Colonic mucosa (tissue), 4 donors: ENCODE measurements around the gene GPA33. TPM values are rescaled to one million over a fixed set of nuclear protein-coding genes. Genes with fewer than 3 reads are reported as not detected.

Experiments used
- DNase-seq: peaks from one replicate; pipeline ENCODE4 v3.0.0-alpha.2; 2020
- H3K27ac ChIP-seq: fragments of 200-600 bp; one replicate; pipeline ENCODE4 v1.8.0; 2021
- H3K27me3 ChIP-seq: fragments of 200-600 bp; one replicate; pipeline ENCODE4 v1.8.0; 2021
- H3K36me3 ChIP-seq: fragments of 200-600 bp; one replicate; pipeline ENCODE4 v1.8.0; 2021
- H3K4me1 ChIP-seq: fragments of 200-600 bp; one replicate; pipeline ENCODE4 v1.8.0; 2021; ENCODE audit warnings: mild to moderate bottlenecking
- H3K4me3 ChIP-seq: fragments of 200-600 bp; one replicate; pipeline ENCODE4 v1.8.0; 2021
- H3K9ac ChIP-seq, 2 donors: one replicate each; pipeline ENCODE4 v1.7.0; 2013; ENCODE audit warnings: control low read depth in 2 of 2, low read depth in 2 of 2, low read length in 2 of 2
- H3K9me3 ChIP-seq: fragments of 200-600 bp; one replicate; pipeline ENCODE4 v1.8.0; 2021
- intact Hi-C: fragments of 100-400 bp; cut with DNase I; formaldehyde crosslinking; loops from one replicate; pipeline ENCODE4 v1.14.1; 2022
- total RNA-seq, 2 donors: library from RNA; stranded (reverse); fragmentation: NEBNext Ultra II Directional in 1 of 2; extraction: Animal tissue kit (Norgen Biotek cat#: 25700) in 1 of 2; gene quantifications; one replicate each; pipeline ENCODE4 v1.2.1, GENCODE V29; 2021
- TF ChIP-seq, protein P1 (sequence below): fragments of 200-600 bp; IDR thresholded peaks from one replicate; pipeline ENCODE4 v1.8.0; 2022; ENCODE audit warnings: antibody characterized with exemption, mild to moderate bottlenecking
- donor health status: healthy.
- donor health status: DM: no; HTN: no; CAD: no.
- donor health status: DM: no; HTN: no; CAD: no.

GPA33 gene
- total RNA-seq, 2 donors from 2014 or later: 438 to 531 TPM

DNA sequence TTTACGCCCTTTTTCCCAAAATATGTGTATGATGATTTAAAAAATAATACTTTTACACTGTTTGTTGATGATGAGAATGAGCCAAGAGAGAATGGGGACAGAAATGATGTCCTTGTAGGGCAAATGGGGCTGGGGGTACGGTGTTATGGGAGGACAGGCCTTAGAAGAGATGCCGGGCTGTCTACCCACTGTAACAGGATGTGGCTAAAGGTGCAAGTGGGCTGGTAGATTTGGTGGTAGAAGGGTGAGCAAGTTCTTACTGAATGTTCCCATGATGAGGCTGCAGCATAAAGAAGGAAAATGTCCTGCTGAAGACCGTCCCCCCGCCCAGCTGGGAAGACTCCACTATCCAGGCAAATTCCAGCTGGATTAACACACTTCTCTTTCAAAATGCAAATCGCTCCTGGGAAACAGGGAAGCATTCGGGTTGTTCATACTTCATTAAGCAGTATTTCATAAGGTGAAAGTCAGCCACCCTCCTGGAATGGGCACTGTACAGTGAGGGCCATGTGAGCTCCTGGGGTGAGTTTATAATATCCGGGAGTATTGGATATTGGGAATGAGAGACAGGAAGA lies 14.0 kb downstream of the GPA33 start:
- Histone ChIP-seq H3K4me1 (peaks cover 8% of the 10 kb centered on the region), H3K9me3 (no peaks in the 10 kb centered on the region), H3K27me3 (no peaks in the 10 kb centered on the region), H3K4me3 (no peak overlapping the region), H3K36me3 (no peaks in the 10 kb centered on the region), H3K9ac (no peak overlapping the region), H3K27ac (no peak overlapping the region)
- intact Hi-C loops: no loop called here
- no peak for DNase-seq
- TF ChIP-seq, protein P1, sequence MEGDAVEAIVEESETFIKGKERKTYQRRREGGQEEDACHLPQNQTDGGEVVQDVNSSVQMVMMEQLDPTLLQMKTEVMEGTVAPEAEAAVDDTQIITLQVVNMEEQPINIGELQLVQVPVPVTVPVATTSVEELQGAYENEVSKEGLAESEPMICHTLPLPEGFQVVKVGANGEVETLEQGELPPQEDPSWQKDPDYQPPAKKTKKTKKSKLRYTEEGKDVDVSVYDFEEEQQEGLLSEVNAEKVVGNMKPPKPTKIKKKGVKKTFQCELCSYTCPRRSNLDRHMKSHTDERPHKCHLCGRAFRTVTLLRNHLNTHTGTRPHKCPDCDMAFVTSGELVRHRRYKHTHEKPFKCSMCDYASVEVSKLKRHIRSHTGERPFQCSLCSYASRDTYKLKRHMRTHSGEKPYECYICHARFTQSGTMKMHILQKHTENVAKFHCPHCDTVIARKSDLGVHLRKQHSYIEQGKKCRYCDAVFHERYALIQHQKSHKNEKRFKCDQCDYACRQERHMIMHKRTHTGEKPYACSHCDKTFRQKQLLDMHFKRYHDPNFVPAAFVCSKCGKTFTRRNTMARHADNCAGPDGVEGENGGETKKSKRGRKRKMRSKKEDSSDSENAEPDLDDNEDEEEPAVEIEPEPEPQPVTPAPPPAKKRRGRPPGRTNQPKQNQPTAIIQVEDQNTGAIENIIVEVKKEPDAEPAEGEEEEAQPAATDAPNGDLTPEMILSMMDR: no peak

DNA sequence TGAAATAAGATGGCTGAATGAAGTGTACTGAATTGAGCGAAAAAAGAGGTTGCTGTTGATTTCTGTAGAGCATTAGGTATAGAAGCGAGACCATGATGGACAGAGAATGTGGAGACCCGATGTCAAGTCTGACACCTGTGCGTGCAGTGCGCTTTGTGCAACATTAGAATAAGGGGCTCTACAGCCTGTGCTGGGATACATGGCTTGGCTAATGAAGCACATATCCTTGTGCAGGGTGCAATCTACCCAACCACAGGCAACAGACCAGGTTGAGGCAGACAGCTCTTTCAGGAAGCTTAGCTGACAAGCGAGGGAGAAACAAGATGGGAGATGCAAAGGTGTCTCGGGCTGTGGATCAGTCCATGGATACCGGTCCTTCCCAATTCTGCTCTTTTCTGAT lies 18.9 kb downstream of the GPA33 start:
- no peak overlapping the region for H3K27ac ChIP-seq
- no peaks in the 10 kb centered on the region for H3K27me3 ChIP-seq
- H3K4me3 ChIP-seq: no peak overlapping the region
- no peaks in the 10 kb centered on the region for H3K9me3 ChIP-seq
- TF ChIP-seq, protein P1: no peak
- H3K4me1 ChIP-seq: peaks cover 2% of the 10 kb centered on the region
- no peak overlapping the region for H3K9ac ChIP-seq
- intact Hi-C loops: loop anchor here (5.0 kb wide), 1 partner anchor 371 kb away; no protein-coding TSS in a partner anchor
- DNase-seq: no peak
- H3K36me3 ChIP-seq: no peaks in the 10 kb centered on the region

DNA sequence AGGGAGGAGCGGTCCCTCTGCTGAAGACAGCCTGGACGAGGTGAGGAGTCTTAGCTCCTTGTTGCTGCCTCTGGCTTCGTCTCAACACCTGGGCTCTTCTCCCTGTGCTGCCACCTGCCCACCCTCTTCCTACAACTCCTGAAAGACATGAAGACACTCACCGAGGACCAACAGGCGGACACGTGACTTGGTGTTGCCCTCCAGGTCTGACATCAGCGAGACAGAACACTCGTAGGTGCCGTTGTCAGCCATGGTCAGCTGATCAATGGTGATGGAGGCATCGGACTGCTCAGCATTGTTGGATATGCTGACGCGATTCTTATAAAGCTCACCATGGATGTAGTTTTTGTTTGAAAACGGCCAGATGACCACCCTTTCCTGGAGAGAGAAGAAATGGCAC lies 21.4 kb downstream of the GPA33 start:
- no peaks in the 10 kb centered on the region for H3K9me3 ChIP-seq
- peaks cover 8% of the 10 kb centered on the region for H3K4me1 ChIP-seq
- intact Hi-C loops: loop anchor here (5.0 kb wide), 3 partner anchors 49 to 464 kb away; no protein-coding TSS in a partner anchor
- H3K9ac ChIP-seq: no peak overlapping the region
- TF ChIP-seq, protein P1: no peak
- H3K27ac ChIP-seq: no peak overlapping the region
- H3K36me3 ChIP-seq: no peaks in the 10 kb centered on the region
- DNase-seq: no peak
- H3K27me3 ChIP-seq: no peaks in the 10 kb centered on the region
- H3K4me3 ChIP-seq: no peak overlapping the region

DNA sequence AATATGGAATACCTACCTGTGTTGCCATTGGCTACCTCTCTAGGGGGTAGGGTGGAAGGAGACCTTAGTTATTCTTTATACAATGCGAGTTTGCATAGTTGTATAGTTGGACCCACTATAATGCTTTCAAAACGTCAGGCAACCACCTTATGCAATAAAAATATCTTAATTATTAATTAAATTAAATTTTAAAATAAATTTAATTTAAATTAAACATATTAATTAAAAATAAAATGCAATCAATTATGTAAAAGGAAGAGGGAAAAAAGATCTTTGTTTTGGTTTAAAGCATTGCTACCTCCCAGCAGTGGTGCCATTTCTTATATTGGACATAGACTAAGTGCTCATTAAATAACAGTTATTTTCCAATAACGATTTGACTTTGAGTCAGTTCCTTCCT lies 22.3 kb downstream of the GPA33 start:
- no peak overlapping the region for H3K4me3 ChIP-seq
- no peak for DNase-seq
- no peaks in the 10 kb centered on the region for H3K9me3 ChIP-seq
- no peaks in the 10 kb centered on the region for H3K27me3 ChIP-seq
- no peak overlapping the region for H3K27ac ChIP-seq
- intact Hi-C loops: loop anchor here (5.0 kb wide), 3 partner anchors 49 to 464 kb away; no protein-coding TSS in a partner anchor
- TF ChIP-seq, protein P1: no peak
- no peaks in the 10 kb centered on the region for H3K36me3 ChIP-seq
- H3K4me1 ChIP-seq: peaks cover 8% of the 10 kb centered on the region
- no peak overlapping the region for H3K9ac ChIP-seq

DNA sequence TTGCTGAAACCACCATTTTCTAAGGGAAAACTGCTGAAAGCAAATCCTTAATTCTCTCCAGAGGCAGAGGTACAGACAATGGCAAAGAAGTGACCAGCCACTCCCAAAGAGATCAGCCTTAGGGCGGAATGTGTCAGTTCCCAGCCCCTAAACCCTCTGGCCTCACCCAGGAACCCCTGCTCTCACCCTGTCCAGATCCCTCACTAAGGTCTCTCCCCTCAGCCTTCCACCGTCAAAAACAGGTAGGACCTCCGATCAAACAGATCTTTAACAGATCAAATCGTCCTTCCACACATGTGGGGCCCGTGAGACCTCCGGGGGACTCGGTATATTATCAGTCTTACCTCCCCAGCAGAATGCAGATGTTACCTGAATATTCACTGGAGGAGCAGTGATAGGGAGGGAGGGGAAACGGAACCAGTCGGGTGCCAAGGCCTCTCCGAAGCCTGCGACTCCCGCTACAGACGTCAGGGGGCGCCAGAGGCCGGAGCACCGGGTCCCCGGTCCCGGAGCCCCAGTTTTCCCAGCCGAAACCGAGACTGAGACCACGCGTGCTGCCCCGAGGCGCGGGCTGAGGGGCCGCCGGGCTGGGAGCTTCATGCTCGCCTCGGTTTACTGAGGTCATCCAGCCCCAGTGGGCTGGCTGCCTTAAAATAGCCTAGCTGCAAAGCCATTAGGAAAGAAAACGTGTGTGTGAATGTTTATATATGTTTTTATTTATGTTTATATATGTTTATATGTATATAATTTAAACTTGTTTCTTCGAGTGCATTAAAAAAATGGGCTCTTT lies 23.6 kb downstream of the GPA33 start:
- intact Hi-C loops: loop anchor here (5.0 kb wide), 3 partner anchors 51 to 466 kb away; no protein-coding TSS in a partner anchor
- no peaks in the 10 kb centered on the region for H3K36me3 ChIP-seq
- peaks cover 8% of the 10 kb centered on the region for H3K4me1 ChIP-seq
- peak; percentile 86 for DNase-seq
- TF ChIP-seq, protein P1: peak; percentile 98
- H3K9ac ChIP-seq: peak overlapping the region in 1 of 2 donors; percentile 30
- no peak overlapping the region for H3K4me3 ChIP-seq
- peak overlapping the region; percentile 66 for H3K27ac ChIP-seq
- H3K27me3 ChIP-seq: no peaks in the 10 kb centered on the region
- H3K9me3 ChIP-seq: no peaks in the 10 kb centered on the region
